A549 (cell line): ENCODE results near the gene EXOC4.

ENCODE experiments used
- CHD2 ChIP-seq: fragments of 150-350 bp; IDR thresholded peaks from 2 replicates; pipeline ENCODE4 v1.6.1; 2014; ENCODE audit warnings: low read length; ENCODE audit not compliant: partially characterized antibody
- HMGXB4 ChIP-seq: fragments of 250-450 bp; sonication (Bioruptor Pico); IDR thresholded peaks from 2 replicates; pipeline ENCODE4 v1.5.0; 2021; ENCODE audit warnings: mild to moderate bottlenecking, moderate library complexity, borderline replicate concordance
- NPAS2 ChIP-seq: fragments of 250-450 bp; sonication (Bioruptor Pico); IDR thresholded peaks from 2 replicates; pipeline ENCODE4 v1.8.0; 2022; ENCODE audit warnings: mild to moderate bottlenecking, moderate library complexity, borderline replicate concordance
- NR3C1 ChIP-seq: fragments of >200 bp; sonication (Bioruptor Twin); formaldehyde crosslinking; IDR thresholded peaks from 3 replicates; pipeline ENCODE4 v1.6.1; 2017
- RARB ChIP-seq: fragments of 250-450 bp; sonication (Bioruptor Pico); IDR thresholded peaks from 2 replicates; pipeline ENCODE4 v1.8.0; 2021; ENCODE audit warnings: mild to moderate bottlenecking, moderate library complexity
- TP53 ChIP-seq: fragments of 250-450 bp; sonication (Bioruptor Pico); IDR thresholded peaks from 2 replicates; pipeline ENCODE4 v1.5.0; 2021; ENCODE audit warnings: mild to moderate bottlenecking, moderate library complexity
- TF ChIP-seq, protein P1 (sequence below): fragments of >200 bp; sonication (Bioruptor Twin); formaldehyde crosslinking; IDR thresholded peaks from 3 replicates; pipeline ENCODE4 v1.5.1; 2016

GRCh38 chr7:133654547-133654946 lies 401.7 kb downstream of the EXOC4 start:
- TF ChIP-seq HMGXB4 (CRISPR knock-in tag) (no peak), NR3C1 (no peak), TP53 (CRISPR knock-in tag) (no peak), RARB (CRISPR knock-in tag) (no peak), NPAS2 (CRISPR knock-in tag) (no peak), CHD2 (no peak)
- TF ChIP-seq, protein P1, sequence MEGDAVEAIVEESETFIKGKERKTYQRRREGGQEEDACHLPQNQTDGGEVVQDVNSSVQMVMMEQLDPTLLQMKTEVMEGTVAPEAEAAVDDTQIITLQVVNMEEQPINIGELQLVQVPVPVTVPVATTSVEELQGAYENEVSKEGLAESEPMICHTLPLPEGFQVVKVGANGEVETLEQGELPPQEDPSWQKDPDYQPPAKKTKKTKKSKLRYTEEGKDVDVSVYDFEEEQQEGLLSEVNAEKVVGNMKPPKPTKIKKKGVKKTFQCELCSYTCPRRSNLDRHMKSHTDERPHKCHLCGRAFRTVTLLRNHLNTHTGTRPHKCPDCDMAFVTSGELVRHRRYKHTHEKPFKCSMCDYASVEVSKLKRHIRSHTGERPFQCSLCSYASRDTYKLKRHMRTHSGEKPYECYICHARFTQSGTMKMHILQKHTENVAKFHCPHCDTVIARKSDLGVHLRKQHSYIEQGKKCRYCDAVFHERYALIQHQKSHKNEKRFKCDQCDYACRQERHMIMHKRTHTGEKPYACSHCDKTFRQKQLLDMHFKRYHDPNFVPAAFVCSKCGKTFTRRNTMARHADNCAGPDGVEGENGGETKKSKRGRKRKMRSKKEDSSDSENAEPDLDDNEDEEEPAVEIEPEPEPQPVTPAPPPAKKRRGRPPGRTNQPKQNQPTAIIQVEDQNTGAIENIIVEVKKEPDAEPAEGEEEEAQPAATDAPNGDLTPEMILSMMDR = no peak
